WI38 (cell line): ENCODE measurements around the gene WDR31.

Source experiments
- H3K4me3 ChIP-seq: 2 replicates; pipeline ENCODE4 v1.5.1; 2011; ENCODE audit warnings: low read depth, mild to moderate bottlenecking, control low read depth, low read length
- TF ChIP-seq, protein P1 (sequence below): IDR thresholded peaks from 2 replicates; pipeline ENCODE4 v1.5.1; 2012; ENCODE audit warnings: low read depth, mild to moderate bottlenecking, control low read depth, low read length

The WDR31 gene

DNA sequence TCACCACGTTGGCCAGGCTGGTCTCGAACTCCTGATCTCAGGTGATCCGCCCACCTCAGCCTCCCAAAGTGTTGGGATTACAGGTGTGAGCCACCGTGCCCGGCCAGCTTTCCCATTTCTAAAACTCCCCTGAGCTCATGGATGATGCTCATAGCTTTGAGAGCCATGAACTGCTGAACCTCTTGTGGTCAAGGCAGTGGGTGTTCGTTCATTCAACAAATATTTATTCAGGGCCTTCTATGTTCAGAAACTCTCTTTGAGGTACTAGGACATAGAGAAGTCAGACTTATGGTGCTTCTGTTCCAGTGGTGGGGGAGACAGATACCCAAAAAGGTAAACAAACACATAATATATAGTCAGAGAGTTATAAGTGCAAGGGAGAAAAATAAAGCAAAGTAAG lies 11.9 kb upstream of the WDR31 start:
- no peak overlapping the region for H3K4me3 ChIP-seq
- TF ChIP-seq, protein P1, sequence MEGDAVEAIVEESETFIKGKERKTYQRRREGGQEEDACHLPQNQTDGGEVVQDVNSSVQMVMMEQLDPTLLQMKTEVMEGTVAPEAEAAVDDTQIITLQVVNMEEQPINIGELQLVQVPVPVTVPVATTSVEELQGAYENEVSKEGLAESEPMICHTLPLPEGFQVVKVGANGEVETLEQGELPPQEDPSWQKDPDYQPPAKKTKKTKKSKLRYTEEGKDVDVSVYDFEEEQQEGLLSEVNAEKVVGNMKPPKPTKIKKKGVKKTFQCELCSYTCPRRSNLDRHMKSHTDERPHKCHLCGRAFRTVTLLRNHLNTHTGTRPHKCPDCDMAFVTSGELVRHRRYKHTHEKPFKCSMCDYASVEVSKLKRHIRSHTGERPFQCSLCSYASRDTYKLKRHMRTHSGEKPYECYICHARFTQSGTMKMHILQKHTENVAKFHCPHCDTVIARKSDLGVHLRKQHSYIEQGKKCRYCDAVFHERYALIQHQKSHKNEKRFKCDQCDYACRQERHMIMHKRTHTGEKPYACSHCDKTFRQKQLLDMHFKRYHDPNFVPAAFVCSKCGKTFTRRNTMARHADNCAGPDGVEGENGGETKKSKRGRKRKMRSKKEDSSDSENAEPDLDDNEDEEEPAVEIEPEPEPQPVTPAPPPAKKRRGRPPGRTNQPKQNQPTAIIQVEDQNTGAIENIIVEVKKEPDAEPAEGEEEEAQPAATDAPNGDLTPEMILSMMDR: no peak

DNA sequence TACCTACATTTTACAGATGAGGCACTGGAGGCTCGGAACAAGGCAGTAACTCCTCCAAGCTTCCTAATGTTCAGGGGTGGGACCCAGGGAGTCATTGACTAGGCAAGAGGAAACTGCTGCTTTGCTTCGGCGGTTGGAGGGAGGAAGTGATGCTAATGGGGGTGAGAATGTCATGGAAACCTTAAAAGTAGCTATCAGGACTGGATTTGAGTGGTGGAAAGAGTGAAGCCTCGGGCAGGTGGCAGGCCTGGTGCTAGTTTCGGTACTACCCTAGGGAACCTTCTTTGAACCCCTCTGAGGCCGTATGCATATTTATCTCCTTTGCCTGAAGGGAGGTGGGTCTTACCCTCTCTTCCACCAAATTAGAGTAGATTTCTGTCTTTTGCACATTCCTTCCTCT lies 10.9 kb upstream of the WDR31 start:
- H3K4me3 ChIP-seq: no peak overlapping the region

DNA sequence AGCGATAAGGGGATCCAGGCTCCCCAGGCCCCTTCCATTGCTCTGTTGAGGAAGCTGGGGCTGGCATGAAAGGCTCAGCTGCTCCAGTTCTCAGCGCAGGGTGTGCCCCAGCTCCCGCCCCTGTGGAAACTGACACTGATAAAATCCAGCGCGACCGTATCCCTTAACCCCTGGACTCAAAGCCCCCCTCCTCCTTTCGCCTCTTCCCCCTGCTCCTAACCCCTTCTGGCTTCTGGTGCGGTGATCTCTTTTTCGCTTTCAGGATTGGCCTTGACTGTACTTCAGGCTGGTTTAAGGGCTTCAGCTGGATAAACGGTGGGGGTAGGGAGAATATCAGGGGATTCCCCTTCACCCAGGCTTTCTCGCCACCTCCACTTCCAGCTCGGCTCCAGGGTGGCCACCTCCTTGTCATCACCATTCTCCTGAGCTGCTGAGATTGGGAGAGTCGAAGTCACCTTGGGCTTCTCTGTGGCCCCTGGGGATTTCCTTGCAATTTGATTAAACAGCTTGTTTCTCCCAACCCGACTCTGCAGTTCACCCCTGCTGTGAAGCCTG lies 10.1 kb upstream of the WDR31 start:
- TF ChIP-seq, protein P1: no peak
- H3K4me3 ChIP-seq: no peak overlapping the region

More for the DNA sequence above, 10.9 kb upstream of the WDR31 start:
- TF ChIP-seq, protein P1: no peak

DNA sequence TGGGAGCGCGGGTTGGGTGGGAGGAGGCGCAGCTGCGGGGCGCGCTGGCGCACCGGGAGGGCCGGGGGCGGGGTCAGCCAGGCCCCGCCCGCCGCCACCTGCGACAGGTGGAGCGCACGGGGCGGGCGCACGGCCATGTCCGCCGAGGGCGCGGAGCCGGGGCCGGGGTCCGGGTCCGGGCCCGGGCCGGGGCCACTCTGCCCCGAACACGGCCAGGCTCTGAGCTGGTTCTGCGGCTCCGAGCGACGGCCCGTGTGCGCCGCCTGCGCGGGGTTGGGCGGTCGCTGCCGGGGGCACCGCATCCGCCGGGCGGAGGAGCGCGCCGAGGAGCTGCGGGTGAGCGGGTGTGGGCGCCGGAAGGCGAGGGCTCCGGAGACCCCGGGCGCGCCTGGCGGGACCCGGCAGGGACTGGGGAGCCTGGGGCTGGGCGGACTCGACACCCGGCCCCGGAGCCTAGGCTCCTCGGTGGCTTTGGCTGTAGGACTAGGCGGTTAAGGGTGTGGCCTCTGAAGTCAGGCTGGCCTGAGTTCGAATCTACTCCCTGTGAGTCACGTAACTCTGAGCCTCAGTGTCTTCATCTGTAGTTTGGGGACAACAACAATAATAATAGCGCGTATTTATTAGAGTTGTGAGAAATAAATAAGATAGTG lies 9.5 kb upstream of the WDR31 start, which contains the start of gene BSPRY:
BSPRY (plus strand) TSS at position 97 of the 650 bp plus-strand sequence; CDS start at position 136, 39 bp downstream.
- TF ChIP-seq, protein P1: no peak
- no peak within 1 kb of the TSS for H3K4me3 ChIP-seq

DNA sequence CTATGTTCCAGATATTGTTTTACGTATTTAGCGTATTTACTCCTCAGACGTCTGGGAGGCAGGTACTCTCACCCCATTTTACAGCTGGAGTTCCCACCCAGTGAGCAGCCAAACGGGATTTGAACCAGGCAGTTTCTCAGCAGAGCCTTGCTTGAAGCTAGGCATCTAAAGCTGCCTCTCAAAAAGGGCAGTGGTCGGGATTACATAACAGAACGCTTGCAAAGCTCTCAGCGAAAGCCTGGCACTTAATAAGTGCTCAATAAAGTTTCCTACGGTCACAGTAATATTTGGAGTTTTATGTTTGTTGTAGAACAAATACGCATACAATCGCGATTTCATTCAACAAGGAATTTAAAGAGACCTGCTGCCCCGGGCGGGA lies 9.0 kb upstream of the WDR31 start:
- H3K4me3 ChIP-seq: no peak overlapping the region
- TF ChIP-seq, protein P1: no peak

DNA sequence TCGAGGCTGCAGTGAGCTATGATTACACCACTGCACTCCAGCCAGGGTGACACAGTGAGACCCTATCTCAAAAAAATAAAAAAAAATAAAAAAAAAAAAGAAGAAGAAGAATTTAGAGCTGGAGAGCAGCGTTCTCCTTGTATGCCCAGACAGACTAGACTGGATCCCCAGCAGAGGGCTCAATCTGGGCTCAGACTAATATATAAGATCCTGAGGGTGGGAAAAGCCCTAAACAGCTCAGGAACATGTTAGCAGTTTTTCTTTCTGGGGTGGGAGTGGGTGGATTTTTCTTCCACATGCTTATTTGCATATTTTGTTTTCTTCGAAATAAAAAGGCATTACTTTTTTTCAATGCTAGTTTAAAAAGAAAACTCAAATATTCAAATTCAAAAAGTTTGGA lies 8.4 kb upstream of the WDR31 start:
- TF ChIP-seq, protein P1: no peak
- H3K4me3 ChIP-seq: no peak overlapping the region

DNA sequence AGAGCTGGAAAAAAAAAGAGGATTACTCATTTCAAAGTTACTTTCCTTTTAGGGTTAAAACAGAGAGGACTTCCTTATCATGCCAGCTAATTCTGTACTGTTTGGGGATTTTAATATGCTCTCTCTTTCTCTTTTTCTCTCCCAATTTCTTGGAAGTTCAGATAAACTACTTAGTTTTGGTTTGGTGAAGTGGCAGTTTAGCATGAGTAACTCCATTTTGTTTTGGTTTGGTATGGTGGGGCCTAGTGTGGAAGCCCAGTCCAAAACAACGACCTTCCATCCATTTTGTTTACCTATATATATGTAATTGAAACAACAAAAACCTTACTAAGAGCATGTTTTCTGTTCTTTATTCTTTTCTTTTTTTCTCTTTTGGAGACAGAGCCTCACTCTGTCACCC lies 5.6 kb upstream of the WDR31 start:
- TF ChIP-seq, protein P1: no peak
- H3K4me3 ChIP-seq: no peak overlapping the region
